Activated naive CD4-positive, alpha-beta T cell (primary cell): ENCODE data around the gene ZCCHC24.

Experiments used
- DNase-seq, 4 experiments: peaks; one replicate each; lab custom pipeline; 2025; lab: John Stamatoyannopoulos, UW

Gene ZCCHC24

DNA sequence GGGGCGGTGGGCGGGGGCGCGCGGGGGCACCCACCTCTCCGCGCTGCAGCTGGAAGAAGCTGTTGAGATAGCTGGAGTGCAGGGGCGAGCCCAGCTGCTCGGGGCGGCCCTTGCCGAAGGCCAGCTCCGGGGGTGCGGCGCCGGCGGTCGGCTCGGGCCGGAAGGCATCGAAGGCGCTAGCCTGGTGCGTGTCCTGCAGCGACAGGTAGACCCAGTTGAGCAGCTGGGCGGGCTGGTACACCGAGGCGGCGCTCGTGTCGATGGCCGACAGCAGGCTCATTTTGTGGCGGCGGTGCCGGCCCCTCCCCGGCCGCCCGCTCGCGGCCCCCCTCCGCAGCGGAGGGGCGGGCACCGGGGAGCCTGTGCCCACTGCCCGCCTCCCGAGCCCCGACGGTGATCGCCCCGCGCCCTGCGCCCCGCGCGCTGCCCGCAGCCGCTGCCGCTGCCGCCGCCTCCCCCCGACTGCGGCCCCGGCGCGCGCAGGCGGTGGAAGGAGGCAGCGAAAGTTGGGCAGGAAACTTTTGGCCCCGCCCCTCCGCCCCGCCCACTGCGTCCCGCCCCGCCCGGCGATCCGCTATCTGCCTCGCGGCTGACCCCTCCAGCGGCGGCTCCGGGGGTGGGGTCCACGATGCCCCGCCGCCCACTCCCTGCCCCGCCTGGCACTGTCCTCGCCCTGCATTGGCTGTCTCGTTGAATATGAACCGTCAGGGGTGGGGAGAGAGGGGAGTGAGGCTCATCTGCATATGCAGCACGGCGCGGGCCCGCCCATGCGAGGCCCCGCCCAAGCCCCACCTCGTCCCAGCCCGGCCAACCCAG is at the start of gene ZCCHC24:
Gene ZCCHC24, minus strand, starts transcription at position 464 of the 816 bp plus-strand sequence. Its CDS starts 184 bp downstream, at position 280.
- peak; percentile 65 to 94 (median 82) for DNase-seq

DNA sequence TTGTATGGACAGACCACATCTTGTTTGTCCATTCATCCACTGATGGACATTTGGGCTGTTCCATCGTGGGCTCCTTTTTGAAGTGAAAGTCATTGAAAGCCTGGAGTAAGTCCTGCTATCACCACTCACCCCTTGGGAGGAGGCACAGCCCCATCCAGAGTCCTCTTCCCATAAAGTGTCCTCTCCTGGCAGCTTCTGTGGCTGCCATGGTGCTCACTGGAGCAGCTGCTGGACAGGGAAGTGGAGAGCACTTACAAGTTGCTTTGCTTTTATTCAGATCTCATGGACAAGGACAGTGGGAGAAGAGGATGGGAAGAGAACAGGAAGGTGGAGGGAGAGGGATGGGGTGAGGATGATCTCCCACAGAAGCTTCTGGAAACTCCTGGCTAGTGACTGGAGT is 48.4 kb upstream of the ZCCHC24 start:
- DNase-seq: no peak

DNA sequence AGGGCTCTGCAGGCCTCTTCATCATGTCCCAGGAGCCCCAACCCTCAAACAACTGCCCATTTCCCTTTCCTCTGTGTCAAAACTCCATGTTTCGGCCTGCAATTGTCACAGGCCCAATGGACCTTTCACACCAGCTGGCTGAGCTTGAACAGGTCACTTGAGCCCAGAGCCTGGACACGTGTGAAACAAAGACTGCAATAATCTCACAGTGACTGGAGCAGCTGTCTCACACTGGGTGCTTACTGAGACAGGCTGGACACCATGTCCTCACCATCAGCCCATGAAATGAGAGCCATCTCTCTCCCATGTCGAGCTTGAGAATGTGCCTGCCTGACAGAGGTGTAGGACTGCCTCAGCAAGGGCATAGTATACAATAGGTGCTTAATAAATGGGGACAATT is 47.4 kb upstream of the ZCCHC24 start:
- no peak for DNase-seq

DNA sequence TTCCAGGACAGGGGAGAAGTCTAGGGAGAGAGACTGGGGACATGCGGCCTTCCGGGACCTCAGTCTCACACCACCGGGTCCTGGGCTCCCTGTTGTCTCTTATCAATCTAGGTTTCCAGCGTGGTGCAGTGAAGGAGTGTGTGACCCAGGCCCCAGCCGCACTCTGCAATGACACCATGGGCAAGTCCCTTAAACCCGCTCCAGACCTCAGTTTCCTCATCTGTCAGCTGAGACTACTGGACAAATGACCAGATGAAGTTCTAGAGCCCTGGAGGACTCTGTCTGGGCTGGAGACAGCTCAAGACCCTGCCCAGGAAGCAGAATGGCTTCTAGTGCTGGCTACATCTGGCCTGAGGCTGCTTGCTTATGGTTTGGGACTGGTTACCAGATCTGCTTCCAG is 46.8 kb upstream of the ZCCHC24 start:
- DNase-seq: no peak

DNA sequence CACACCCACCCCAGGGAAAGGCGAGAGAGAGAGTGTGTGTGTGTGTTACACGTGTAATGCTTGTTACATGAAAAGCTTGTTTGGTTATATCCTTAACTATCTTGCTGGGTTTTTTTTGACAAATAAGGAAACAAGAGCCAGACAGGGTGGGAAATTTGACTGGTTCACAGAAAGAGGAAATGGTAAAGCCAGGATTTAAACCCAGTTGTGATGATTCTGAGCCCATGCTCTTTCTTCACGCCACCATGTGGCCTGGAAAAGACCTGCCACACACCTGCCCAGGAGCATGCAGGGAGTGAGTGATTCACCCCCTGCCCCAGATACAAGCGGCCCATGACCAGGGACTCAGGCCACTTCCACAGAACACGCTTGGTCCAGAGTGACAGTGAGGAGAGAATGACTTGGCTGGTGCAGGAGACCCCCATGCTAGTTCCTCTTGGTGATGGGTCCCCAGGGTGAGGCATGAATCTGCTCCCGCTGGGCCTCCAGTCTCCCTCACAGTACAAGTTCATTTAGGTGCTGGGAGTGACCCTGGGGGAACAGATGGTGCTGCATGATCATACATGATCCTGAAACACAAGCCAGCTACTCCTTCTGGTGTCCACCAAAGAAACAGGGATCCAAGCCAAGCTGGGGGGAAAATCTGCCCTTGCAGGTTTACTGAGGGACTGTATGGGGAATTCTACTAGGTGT is 45.9 kb upstream of the ZCCHC24 start:
- DNase-seq: no peak

DNA sequence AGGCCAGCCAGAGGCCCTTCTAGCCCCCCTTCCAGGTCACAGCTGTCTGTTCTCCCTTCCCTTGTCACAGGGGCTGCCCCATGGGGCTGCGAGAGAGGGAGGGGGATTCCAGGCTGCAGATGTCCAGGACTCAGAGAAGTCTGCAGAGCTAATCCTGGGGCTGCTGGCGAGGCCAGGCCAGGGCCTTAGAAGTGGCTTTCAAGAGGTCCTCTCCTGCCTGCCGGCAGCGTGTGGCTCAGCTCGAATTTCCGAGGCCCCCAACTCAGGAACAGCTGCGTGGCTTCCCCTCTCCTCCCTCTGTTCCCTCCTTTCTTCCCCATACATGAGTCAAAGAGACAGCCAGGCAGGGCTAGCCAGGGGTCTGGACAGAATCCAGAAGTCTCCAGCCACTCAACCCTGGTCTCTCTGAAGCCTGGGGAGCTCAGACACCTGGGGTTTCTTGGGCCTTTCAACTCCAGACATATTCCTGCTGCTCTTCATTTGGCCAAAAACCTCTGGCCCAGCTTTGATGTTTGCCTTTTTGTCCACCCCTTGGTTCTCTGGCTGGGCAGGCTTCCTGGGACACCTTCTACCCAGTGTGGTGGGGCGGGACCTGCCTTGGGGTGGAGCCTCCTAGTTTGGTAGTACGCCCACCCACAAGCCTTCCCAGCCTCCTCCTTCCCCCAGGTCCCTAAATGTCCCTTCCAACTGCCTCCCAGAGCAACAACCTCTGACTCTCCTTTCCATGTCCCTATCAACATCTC is 45.1 kb upstream of the ZCCHC24 start:
- DNase-seq: no peak

DNA sequence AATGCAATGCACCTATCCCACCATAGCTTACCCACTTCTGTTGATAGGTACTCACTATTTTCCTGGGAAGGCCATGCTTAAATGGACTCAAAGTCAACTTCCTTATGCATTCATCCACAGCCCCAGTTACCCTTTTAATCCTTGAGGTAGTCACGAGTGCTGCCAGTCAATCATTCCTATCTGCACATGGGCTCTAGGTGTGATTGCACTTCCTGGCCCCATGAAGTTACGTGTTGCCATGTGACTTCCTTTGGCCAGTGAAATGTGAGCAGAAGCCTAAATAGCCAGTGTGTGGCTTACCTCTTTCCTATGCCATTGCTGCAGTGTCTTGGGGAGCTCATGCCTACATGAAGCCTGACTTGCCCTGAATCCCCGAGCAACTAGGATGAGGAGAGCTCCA is 43.4 kb upstream of the ZCCHC24 start:
- DNase-seq: no peak

GRCh38 chr10:79488336-79488735 is 42.9 kb upstream of the ZCCHC24 start:
- DNase-seq: no peak

- DNase-seq: no peak
Observed at GRCh38 chr10:79487296-79488194, 42.1 kb upstream of the ZCCHC24 start.

GRCh38 chr10:79484476-79484875 is 39.1 kb upstream of the ZCCHC24 start:
- no peak for DNase-seq

- no peak for DNase-seq
Observed at GRCh38 chr10:79483948-79484347, 38.5 kb upstream of the ZCCHC24 start.

- DNase-seq: no peak
Observed at GRCh38 chr10:79483299-79483698, 37.9 kb upstream of the ZCCHC24 start.

DNA sequence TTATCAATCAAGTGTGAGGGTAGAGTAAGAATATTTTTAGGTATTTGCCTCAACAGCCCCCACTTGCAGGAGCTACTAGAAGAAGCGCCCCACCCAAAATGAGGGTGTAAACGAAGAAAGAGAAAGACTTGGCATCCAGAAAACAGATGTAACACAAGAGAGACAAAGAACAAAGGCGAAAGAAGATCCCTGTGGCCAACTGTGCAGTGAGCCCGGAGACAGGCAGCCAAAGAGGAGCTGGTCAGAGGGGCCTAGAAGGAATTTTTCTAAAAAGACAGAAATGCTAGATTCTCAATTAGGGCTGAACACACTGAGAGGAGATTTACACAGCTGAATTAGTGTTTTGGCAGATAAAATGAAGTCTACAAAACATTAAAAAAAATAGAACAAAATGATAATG is 37.3 kb upstream of the ZCCHC24 start:
- DNase-seq: no peak

DNA sequence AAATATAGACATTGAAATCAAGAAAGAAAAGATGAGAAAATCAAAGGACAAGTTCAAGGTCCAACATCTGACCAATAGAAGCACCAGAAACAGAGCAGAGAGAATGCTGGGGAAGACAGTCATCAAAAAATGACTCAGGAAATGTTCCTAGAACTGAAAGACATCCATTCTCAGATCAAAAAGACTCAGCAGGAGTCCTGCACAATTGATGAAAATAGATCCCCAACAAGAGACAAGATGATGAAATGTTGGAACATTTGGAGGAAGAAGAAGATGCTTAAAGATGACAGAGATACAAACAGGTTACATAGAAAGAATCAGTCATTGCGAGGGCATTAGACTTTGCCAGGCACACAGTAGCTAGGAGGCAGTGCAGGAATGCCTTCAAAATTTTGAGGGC is 36.9 kb upstream of the ZCCHC24 start:
- no peak for DNase-seq

DNA sequence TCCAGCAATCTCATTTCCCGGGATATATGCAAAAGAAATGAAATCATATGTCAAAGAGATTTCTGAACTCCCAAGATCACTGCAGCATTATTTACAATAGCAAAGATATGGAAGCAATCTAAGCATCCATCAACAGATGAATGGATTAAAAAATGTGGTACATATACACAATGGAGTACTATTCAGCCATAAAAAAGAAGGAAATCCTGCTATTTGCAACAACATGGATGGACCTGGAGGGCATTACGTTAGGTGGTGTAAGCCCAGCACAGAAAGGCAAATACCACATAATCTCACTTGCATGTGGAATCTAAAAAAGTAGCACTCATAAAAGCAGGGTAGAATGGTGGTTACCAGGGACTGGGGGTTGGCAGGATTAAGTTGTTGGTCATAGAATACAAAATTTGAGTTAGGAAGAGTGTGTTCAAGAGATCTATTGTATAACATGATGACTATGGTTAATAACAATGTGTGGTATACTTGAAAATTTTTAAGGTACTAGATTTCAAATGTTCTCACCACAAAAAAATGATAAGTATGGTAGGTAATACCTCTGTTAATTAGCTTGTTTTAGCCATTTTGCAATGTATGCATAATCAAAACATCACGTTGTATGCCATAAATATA is 34.0 kb upstream of the ZCCHC24 start:
- no peak for DNase-seq

DNA sequence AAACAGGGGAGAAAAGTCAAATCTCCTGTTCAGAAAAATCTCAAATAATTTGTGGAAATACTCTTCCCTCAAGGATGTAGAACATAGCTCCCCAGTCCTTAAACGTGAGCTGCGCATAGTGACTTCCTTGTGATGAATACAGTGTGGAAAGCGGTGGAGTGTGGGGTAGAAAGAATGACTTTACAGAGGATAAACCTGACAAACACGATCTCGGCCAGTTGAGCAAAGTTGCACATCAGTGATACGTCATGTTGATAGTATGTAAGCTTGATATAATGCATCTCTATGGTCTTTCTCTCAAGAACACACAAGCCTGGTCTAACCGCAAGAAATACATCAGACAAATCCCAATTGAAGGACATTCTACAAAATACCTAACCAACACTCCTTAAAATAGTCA is 32.0 kb upstream of the ZCCHC24 start:
- DNase-seq: no peak

GRCh38 chr10:79476645-79477044 is 31.2 kb upstream of the ZCCHC24 start:
- no peak for DNase-seq

GRCh38 chr10:79475877-79476276 is 30.5 kb upstream of the ZCCHC24 start:
- no peak for DNase-seq

GRCh38 chr10:79475119-79475653 is 29.8 kb upstream of the ZCCHC24 start:
- no peak for DNase-seq

- no peak for DNase-seq
Observed at GRCh38 chr10:79473496-79474095, 28.2 kb upstream of the ZCCHC24 start.

GRCh38 chr10:79472951-79473350 is 27.5 kb upstream of the ZCCHC24 start:
- no peak for DNase-seq
